Body of pancreas (tissue), 4 donors: Measurements from ENCODE around the gene PGAM2. TPM values are rescaled to one million over a fixed set of nuclear protein-coding genes. Genes with fewer than 3 reads are reported as not detected.

Experiments
- ATAC-seq: fragments of 150-250 bp; one replicate; pipeline ENCODE4 v1.9.1; 2016
- DNase-seq, 4 donors: peaks; one replicate each; pipeline ENCODE4 v3.0.0-alpha.2; 2019
- H3K27ac ChIP-seq, 4 donors: fragments of 200-600 bp; sonication (generic); 1 replicate in 3 of 4; 2 replicates in 1 of 4; pipeline versions ENCODE4 v1.5.1 to v1.6.1; 2016 to 2019; ENCODE audit warnings: mild to moderate bottlenecking in 1 of 4, mixed read lengths in 1 of 4, moderate library complexity in 1 of 4
- H3K27me3 ChIP-seq, 2 donors: fragments of 200-600 bp; sonication (generic); one replicate each; pipeline ENCODE4 v1.6.0; 2016; ENCODE audit warnings: mild to moderate bottlenecking in 1 of 2
- H3K36me3 ChIP-seq, 2 donors: fragments of 200-600 bp; sonication (generic); replicated peaks in 1 of 2; 2 replicates each; pipeline ENCODE4 v1.5.1; 2016; ENCODE audit warnings: low read depth in 2 of 2; ENCODE audit not compliant: insufficient read depth in 1 of 2
- H3K4me1 ChIP-seq: fragments of 200-600 bp; sonication (generic); one replicate; pipeline ENCODE4 v1.6.0; 2016
- H3K4me3 ChIP-seq, 2 donors: fragments of 200-600 bp; sonication (generic); 1 replicate in 1 of 2; 2 replicates in 1 of 2; pipeline ENCODE4 v1.5.1; 2016 to 2019
- H3K9me3 ChIP-seq, 3 donors: fragments of 200-600 bp; sonication (generic); 1 replicate in 2 of 3; 2 replicates in 1 of 3; pipeline ENCODE4 v1.5.1; 2016
- POLR2A ChIP-seq, 3 donors: fragments of 450-650 bp; IDR thresholded peaks; one replicate each; pipeline ENCODE4 v1.6.1; 2016; ENCODE audit warnings: antibody characterized with exemption in 3 of 3, mild to moderate bottlenecking in 2 of 3
- WGBS, 2 donors: methylation state at CpG; one replicate each; pipeline ENCODE4 v1.1.5; 2017; 5-methylcytosine and 5-hydroxymethylcytosine counted together
- intact Hi-C: fragments of 100-400 bp; cut with DNase I; formaldehyde crosslinking; loops from one replicate; pipeline ENCODE4 v1.15.1; 2023
- total RNA-seq, 2 donors: library from RNA; depleted of rRNA; stranded (reverse); fragments of >200 nt; gene quantifications; one replicate each; pipeline ENCODE4 v1.1.0, GENCODE V29; 2016
- TF ChIP-seq, protein P1 (sequence below), 7 experiments: fragments of 450-650 bp in 4 of 7; fragments of 200-600 bp in 3 of 7; sonication (generic) in 3 of 7; IDR thresholded peaks; one replicate each; pipeline ENCODE4 v1.5.1; 2016 to 2019; ENCODE audit warnings: antibody characterized with exemption in 7 of 7

Gene PGAM2
- total RNA-seq, 2 donors from 2014 or later = 1.6 TPM; not detected in 1

- no peaks in the 10 kb centered on the region for H3K9me3 ChIP-seq
- peaks cover 0 to 21% of the 10 kb centered on the region in 2 donors for H3K36me3 ChIP-seq
- DNase-seq (no peak), ATAC-seq (no peak)
- WGBS, 2 donors = 90 to 93% methylated on average over 5 of the region's 5 CpGs
- TF ChIP-seq, protein P1, sequence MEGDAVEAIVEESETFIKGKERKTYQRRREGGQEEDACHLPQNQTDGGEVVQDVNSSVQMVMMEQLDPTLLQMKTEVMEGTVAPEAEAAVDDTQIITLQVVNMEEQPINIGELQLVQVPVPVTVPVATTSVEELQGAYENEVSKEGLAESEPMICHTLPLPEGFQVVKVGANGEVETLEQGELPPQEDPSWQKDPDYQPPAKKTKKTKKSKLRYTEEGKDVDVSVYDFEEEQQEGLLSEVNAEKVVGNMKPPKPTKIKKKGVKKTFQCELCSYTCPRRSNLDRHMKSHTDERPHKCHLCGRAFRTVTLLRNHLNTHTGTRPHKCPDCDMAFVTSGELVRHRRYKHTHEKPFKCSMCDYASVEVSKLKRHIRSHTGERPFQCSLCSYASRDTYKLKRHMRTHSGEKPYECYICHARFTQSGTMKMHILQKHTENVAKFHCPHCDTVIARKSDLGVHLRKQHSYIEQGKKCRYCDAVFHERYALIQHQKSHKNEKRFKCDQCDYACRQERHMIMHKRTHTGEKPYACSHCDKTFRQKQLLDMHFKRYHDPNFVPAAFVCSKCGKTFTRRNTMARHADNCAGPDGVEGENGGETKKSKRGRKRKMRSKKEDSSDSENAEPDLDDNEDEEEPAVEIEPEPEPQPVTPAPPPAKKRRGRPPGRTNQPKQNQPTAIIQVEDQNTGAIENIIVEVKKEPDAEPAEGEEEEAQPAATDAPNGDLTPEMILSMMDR (IDR thresholded peaks at IDR 0.05) = no peak
- no peak for TF ChIP-seq POLR2A (IDR thresholded peaks at IDR 0.05)
- no peak overlapping the region for H3K4me3 ChIP-seq
- H3K4me1 ChIP-seq = peaks cover 5% of the 10 kb centered on the region
- no peaks in the 10 kb centered on the region for H3K27me3 ChIP-seq
- no peak overlapping the region for H3K27ac ChIP-seq
- intact Hi-C loops = no loop called here
Observed at GRCh38 chr7:44051611-44052220, 13.7 kb downstream of the PGAM2 start.

- H3K4me3 ChIP-seq = no peak overlapping the region
- intact Hi-C loops = no loop called here
- peaks cover 12% of the 10 kb centered on the region for H3K4me1 ChIP-seq
- ATAC-seq (no peak), DNase-seq (no peak)
- TF ChIP-seq POLR2A (IDR thresholded peaks at IDR 0.05) = no peak
- TF ChIP-seq, protein P1 (IDR thresholded peaks at IDR 0.05) = no peak
- H3K27ac ChIP-seq = no peak overlapping the region
- 82 to 84% methylated on average over 7 to 8 of the region's 8 CpGs for WGBS, 2 donors
- H3K27me3 ChIP-seq = no peaks in the 10 kb centered on the region
- H3K36me3 ChIP-seq = peaks cover 0 to 17% of the 10 kb centered on the region in 2 donors
- no peaks in the 10 kb centered on the region for H3K9me3 ChIP-seq
Observed at GRCh38 chr7:44050915-44051560, 14.3 kb downstream of the PGAM2 start.

DNA sequence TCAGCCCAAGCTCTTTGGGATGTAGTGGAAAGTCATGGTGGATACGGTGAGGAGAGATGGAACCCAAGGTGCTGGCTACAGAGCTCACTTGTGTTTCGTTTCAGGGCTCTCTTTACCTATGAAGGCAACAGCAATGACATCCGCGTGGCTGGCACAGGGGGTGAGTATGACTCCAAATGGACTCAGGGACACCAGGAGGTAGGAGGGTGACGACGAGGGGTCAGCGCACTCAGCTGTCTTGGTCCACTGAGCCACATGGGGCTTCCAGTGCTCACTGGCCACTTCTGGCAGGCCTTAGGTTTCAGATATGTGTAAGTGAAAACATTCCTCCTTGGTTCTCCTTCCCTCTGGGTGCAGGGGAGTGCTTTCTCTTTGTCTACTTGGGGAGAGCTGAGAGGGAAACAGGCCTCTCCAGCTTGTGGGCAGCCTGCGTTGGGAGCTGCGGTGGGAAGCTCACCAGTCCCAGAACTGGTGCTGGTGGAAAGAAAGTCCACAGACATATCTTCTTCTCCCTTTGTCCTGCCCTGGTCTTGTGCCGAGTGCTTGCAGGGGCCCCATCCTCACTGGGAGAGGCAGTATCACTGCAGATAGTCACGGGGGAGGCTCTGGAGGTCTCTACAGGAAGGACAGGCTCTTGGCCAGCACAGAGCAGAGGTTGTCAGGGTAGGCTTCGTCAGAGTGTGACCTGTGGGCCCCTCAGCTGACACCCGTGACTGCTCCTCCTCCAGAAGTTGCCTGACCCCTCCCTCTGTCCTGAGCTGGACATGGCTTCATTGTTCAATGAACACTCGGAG lies 15.0 kb downstream of the PGAM2 start:
- H3K4me3 ChIP-seq = no peak overlapping the region
- H3K27ac ChIP-seq = no peak overlapping the region
- H3K9me3 ChIP-seq = no peaks in the 10 kb centered on the region
- DNase-seq (no peak), ATAC-seq (no peak)
- H3K36me3 ChIP-seq = peaks cover 0 to 17% of the 10 kb centered on the region in 2 donors
- no peak for TF ChIP-seq POLR2A (IDR thresholded peaks at IDR 0.05)
- TF ChIP-seq, protein P1 (IDR thresholded peaks at IDR 0.05) = no peak
- intact Hi-C loops = no loop called here
- WGBS, 2 donors = 86 to 95% methylated on average over 12 to 14 of the region's 14 CpGs
- H3K27me3 ChIP-seq = no peaks in the 10 kb centered on the region
- peaks cover 19% of the 10 kb centered on the region for H3K4me1 ChIP-seq

DNA sequence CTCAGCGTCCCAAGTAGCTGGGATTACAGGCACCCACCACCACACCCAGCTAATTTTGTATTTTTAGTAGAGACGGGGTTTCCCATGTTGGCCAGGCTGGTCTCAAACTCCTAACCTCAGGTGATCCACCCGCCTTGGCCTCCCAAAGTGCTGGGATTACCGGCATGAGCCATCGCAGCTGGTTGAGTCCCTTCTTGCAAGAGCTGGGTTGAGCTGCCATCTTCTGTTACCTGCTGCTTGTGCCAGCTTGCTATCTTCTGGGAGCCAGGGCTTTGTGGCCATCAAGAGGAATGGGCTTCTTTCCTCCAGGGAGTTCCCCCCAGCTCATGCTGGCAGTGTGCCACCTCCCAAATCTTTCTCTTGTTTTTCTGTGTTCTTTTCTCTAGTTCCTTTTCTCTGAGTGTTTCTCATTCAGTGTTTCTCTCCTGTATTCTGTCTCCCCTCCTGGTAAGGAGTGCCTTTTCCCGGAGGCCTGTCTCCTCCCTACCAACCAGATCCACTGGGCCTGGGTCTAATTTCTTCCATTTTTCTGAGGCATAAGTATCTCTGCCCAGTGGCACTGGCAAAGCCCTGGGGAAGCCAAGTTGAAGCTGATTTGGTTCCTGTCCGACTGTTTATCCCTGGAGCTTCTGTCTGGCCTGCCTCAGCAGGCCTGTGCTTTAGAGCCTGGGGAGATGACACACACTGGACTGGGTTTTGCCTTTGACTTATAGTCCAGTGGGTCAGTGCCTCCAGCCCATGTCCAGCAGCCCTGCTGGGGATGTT lies 17.2 kb downstream of the PGAM2 start:
- ATAC-seq = no peak
- H3K9me3 ChIP-seq = no peaks in the 10 kb centered on the region
- H3K27ac ChIP-seq = no peak overlapping the region
- 93% methylated on average over 6 to 7 of the region's 7 CpGs for WGBS, 2 donors
- no peaks in the 10 kb centered on the region for H3K27me3 ChIP-seq
- H3K36me3 ChIP-seq = peaks cover 0 to 14% of the 10 kb centered on the region in 2 donors
- intact Hi-C loops = no loop called here
- H3K4me1 ChIP-seq = peaks cover 31% of the 10 kb centered on the region
- TF ChIP-seq POLR2A (IDR thresholded peaks at IDR 0.05) = no peak
- TF ChIP-seq, protein P1 (IDR thresholded peaks at IDR 0.05) = no peak
- no peak overlapping the region for H3K4me3 ChIP-seq
- DNase-seq = no peak
